ENCODE measurements around the gene CNPY4.

- TF ChIP-seq POLR2AphosphoS5 (IDR thresholded peaks at IDR 0.05) (no peak), EP300 (conservative IDR thresholded peaks at IDR 0.05; ENCODE audit: poor library complexity, severe bottlenecking) (no peak), EZH2 (IDR thresholded peaks at IDR 0.05; ENCODE audit: borderline replicate concordance, insufficient read depth, low read length, poor library complexity, severe bottlenecking) (no peak), CTCF (IDR thresholded peaks at IDR 0.05; ENCODE audit: poor library complexity, severe bottlenecking) (peak; percentile 88), TAF1 (IDR thresholded peaks at IDR 0.05; ENCODE audit: low read depth) (no peak), RAD21 (conservative IDR thresholded peaks at IDR 0.05) (peak; percentile 80), REST (IDR thresholded peaks at IDR 0.05; ENCODE audit: borderline replicate concordance) (no peak), SMC3 (conservative IDR thresholded peaks at IDR 0.05; ENCODE audit: poor library complexity) (peak; percentile 76), MXI1 (conservative IDR thresholded peaks at IDR 0.05; ENCODE audit: poor library complexity, severe bottlenecking) (no peak)
These were observed 11.4 kb downstream of the CNPY4 start for GRCh38 chr7:100130608-100131453.
